ENCODE measurements around the gene JOSD2.
"Not testable (repeated sequence)": the region's sequence is repeated elsewhere in the genome, so short reads cannot be mapped to it uniquely, and the experiment has no call there.

The JOSD2 gene

DNA sequence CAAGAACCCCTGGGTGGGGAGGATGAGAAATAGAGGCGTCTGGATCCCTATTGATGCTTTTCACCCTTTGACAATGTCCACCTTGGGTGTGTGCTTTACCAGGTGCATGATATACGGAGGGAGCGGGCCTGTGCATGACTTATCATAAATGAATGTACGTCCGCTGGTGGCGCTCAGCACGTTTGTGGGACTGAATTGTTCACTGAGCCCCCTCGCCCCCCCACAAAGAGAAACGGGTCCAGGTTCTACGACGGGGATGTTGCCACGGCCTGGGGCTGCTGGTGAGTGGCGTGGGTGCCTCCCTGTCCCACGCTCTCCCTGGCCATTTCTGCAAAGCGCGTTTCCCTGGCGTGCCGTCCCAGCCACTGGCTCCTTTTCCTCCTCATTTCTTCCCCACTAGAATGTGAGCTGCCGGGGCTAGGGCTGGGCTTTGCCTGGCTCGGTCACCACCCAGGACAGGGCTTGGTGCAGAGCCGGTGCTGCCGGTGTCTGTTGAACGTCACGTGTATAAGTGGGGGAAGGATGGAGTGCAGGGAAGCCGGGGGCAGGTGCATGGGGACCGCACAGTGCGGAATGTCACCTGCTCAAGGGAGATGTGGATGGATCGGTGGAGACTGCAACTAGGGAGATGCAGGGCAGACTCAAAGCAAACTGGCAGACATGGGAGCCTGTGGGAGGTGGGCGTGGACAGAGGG is 35.7 kb upstream of the JOSD2 start:
- no peak for DNase-seq

GRCh38 chr19:50542943-50543342 is 32.0 kb upstream of the JOSD2 start:
- DNase-seq = no peak

- peak; percentile 79 for DNase-seq
Observed at GRCh38 chr19:50537769-50538230, 26.8 kb upstream of the JOSD2 start.

GRCh38 chr19:50537306-50537685 is 26.3 kb upstream of the JOSD2 start:
- no peak for DNase-seq

- no peak for DNase-seq
Observed at GRCh38 chr19:50536662-50537305, 25.8 kb upstream of the JOSD2 start.

GRCh38 chr19:50535672-50536187 is 24.7 kb upstream of the JOSD2 start:
- DNase-seq = no peak

GRCh38 chr19:50534478-50534877 is 23.5 kb upstream of the JOSD2 start:
- DNase-seq = no peak

- DNase-seq = no peak
Observed at GRCh38 chr19:50532952-50533351, 22.0 kb upstream of the JOSD2 start.

DNA sequence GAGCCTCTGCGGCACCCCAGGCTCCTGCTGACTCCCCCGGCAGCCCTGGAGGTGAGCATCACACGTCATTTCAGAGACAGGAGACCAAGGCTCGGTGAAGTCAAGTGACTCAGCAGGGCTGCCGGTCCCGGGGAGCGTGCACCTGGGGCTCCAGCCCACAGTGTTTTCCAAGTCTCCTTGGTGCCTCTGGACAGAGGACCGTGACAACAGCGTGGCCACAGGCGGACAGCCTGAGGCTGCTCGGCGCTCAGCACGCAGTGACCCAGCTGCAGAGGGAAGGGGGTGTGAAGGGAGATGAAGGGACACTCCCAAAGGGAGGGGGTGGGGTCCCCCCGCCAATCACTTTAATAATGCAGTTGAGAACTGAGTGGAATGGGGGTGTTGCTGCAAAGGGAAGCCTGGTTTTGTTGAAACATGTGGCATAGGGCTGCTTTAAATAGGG is 20.2 kb upstream of the JOSD2 start:
- no peak for DNase-seq

GRCh38 chr19:50528052-50528451 is 17.1 kb upstream of the JOSD2 start:
- DNase-seq = not testable (repeated sequence)

- no peak for DNase-seq
Observed at GRCh38 chr19:50522881-50523280, 11.9 kb upstream of the JOSD2 start.

DNA sequence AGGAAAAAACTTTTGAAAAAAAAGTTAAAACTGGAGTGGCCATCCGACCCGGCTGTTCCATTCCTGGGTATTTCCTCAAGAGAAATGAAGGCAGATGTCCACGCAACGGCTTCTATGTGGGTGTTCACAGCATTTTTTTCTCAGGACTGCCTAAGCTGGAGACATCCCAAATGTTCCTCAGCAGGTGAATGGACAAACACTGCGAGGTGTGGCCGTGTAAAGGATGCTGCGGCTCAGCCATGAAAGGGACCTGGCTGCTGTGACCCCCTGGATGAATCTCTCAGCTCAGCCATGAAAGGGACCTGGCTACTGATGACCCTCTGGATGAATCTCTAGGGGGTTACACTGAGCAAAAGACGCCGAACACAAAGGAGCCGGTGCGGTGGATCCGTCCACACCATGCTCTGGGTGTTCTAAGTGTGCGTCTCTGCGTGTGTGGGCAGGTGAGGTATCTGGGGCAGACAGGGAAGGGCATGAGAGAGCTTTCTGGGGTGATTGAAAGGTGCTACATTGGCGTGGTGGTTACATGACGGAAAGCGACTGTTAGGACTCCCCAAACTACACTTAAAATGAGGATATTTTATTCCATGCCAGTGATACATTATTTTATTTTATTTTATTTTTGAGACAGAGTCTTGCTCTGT is 10.0 kb upstream of the JOSD2 start:
- no peak for DNase-seq

GRCh38 chr19:50519006-50519575 is 8.1 kb upstream of the JOSD2 start:
- DNase-seq = no peak

GRCh38 chr19:50518091-50519005 is 7.4 kb upstream of the JOSD2 start:
- DNase-seq = no peak

- DNase-seq = no peak
Observed at GRCh38 chr19:50517704-50518075, 6.7 kb upstream of the JOSD2 start.

GRCh38 chr19:50516964-50517703 is 6.1 kb upstream of the JOSD2 start:
- no peak for DNase-seq

DNA sequence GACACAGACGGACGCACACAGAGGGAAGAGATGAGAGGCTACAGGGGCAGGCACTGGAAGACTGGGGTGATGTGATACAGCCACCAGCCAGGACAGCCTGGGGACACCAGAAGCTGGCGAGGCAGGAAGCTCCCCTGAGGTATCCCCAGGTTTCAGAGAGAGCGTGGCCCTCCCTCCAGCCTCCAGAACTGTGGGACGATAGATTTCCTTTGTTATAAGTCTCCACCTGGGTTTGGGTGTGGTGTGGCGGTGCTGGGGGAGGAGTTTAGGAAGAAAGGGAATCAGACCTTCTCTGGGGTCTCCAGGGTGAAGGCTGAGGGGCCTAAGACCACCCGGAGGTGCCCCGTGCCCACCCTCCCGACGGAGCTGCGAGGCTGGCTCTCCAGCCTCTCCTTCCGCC is 5.5 kb upstream of the JOSD2 start:
- no peak for DNase-seq

- no peak for DNase-seq
Observed at GRCh38 chr19:50515168-50515561, 4.2 kb upstream of the JOSD2 start.

DNA sequence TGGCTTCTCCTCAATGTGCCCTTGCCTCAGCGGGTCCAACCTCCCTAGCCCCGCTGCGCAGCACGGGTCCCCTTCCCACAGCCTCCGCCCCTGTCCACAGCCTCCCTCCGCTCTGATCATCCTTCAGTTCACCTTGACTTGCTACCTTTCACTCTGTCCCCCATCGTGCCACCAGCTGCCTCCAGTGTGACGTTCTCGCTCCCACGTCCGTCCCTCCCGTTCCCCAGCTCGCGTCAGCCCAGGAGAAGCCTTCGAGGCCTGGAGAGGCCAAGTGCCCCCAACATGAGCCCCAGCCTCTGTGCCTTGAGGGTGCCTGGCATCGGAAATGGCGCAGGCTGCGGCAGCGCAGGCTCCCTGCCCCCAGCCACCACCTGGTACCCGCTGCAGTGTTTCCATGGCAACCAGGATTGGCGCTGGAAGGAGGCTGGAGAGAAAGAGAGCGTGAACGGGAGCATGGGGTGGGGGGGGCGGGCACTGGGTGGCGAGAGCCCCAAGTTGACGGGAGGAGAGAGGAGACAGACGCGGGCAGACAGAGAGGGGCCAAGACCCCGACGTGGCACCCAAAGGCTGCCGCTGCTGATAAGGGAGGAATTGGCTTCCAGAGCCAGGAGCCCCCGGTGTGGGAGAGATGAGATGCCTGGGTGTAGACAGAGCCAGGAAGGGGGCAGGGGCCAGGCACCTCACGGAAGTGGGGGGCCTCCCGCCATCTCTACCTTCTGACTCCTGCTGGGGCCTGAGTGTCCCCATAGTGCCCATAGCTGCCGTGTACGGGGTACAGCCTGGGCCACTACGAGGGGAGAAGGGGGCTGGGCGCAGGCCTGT is 3.6 kb upstream of the JOSD2 start:
- no peak for DNase-seq

GRCh38 chr19:50513746-50514345 is 2.9 kb upstream of the JOSD2 start, which contains the start of gene ASPDH:
Gene ASPDH, minus strand, starts transcription at chr19:50513913. Its CDS starts 90 bp downstream, at chr19:50513823.
- DNase-seq = no peak

Measured in EL (cell line).